ENCODE results near the gene GPX4. TPM values are rescaled to one million over a fixed set of nuclear protein-coding genes. Genes with fewer than 3 reads are reported as not detected.

Gene GPX4
- total and polyA plus RNA-seq, 2 of the 13 experiments (the other 11 are each of a cell fraction or from before 2014, with no cell fraction given): 535 to 613 TPM

- TF ChIP-seq PRDM15 (CRISPR knock-in tag; IDR thresholded peaks at IDR 0.05): peak; percentile 83; the same call in 1 of the 2 replicates
- TF ChIP-seq ZFP82 (CRISPR knock-in tag; IDR thresholded peaks at IDR 0.05; ENCODE audit: borderline replicate concordance): peak; percentile 84
- no peak for TF ChIP-seq KDM5B (CRISPR knock-in tag; IDR thresholded peaks at IDR 0.05; ENCODE audit: borderline replicate concordance)
- TF ChIP-seq ZNF563 (CRISPR knock-in tag; IDR thresholded peaks at IDR 0.05): no peak
These were observed 665 bp downstream of the GPX4 start (continued) for GRCh38 chr19:1104311-1105007.

- in situ Hi-C loops (cut with HindIII; ENCODE audit: extremely low pct_ligation_motif_present, low pct_unique_long_range_greater_than_20kb) (no loop called here), intact Hi-C loops (cut with micrococcal nuclease; ENCODE audit: unreplicated experiment) (loop anchor here (10.0 kb wide), 1 partner anchor 50 kb away; no protein-coding TSS in a partner anchor)
- FAIRE-seq: no peak
- Histone ChIP-seq H4K20me1 (ENCODE audit: insufficient read depth, low read length) (peaks cover 15% of the 10 kb centered on the region; the same call in 1 of the 2 replicates), H3K4me2 (ENCODE audit: low read depth, low read length) (peak overlapping the region; percentile 85), H2AFZ (ENCODE audit: low read length) (no peak overlapping the region), H3K79me2 (ENCODE audit: insufficient read depth, low read length) (peaks cover 11% of the 10 kb centered on the region), H3K27ac (ENCODE audit: extremely low read length, insufficient read depth, low read length) (peak overlapping the region; percentile 100), H3K9ac (ENCODE audit: insufficient read depth, low read depth, low read length) (peak overlapping the region; percentile 98), H3K4me1 (ENCODE audit: insufficient read depth, low read length) (peaks cover 60% of the 10 kb centered on the region), H3K27me3 (ENCODE audit: control insufficient read depth in 1 of 2, insufficient read depth in 2 of 2, low read length in 2 of 2) (no peaks in the 10 kb centered on the region), H3K4me3 (replicated peaks in 1 of 3; ENCODE audit: insufficient read depth in 1 of 3, low read depth in 2 of 3, low read length in 3 of 3) (peak overlapping the region; percentile 89 to 92 (median 89); a peak in 5 of 6 replicates), H3K9me3 (ENCODE audit: low read length) (no peaks in the 10 kb centered on the region), H3K36me3 (replicated peaks in 1 of 2; ENCODE audit: control insufficient read depth in 1 of 2, insufficient read depth in 2 of 2, low read length in 2 of 2) (peaks cover 6 to 20% of the 10 kb centered on the region in 2 experiments; a peak in 4 of 5 replicates)
- POLR2A ChIA-PET: interaction anchor here (0.6 to 3.4 kb wide), 5 partner anchors 8 to 348 kb away, joined by 3 to 28 read pairs (median 4); partner anchors contain the start of genes ARHGAP45 and SBNO2
- 74% methylated on average over 30 of the region's 69 CpGs for WGBS (ENCODE audit: low lambda C conversion rate)
- BruUV-seq (replicated peaks): TSS peak; percentile 78
- no peak for DNase-seq (ENCODE audit: low spot score)
- ATAC-seq: no peak
- CTCF ChIA-PET (ENCODE audit: low intra/inter-chr PET ratio, low total read pairs): no interaction called here
- peak; percentile 18; the same call in 1 of the 2 replicates for TF ChIP-seq ERF (CRISPR knock-in tag; IDR thresholded peaks at IDR 0.05)
- TF ChIP-seq KMT2A (CRISPR knock-in tag; IDR thresholded peaks at IDR 0.05): peak; percentile 41; the same call in 1 of the 2 replicates
- TF ChIP-seq ZC3H13 (CRISPR knock-in tag; IDR thresholded peaks at IDR 0.05): peak; percentile 17; the same call in 1 of the 2 replicates
- TF ChIP-seq RXRA (CRISPR knock-in tag; IDR thresholded peaks at IDR 0.05): peak; percentile 35; the same call in 1 of the 2 replicates
- TF ChIP-seq HOXA3 (CRISPR knock-in tag; IDR thresholded peaks at IDR 0.05): peak; percentile 42; the same call in 1 of the 2 replicates
- TF ChIP-seq ZHX1 (CRISPR knock-in tag; IDR thresholded peaks at IDR 0.05; ENCODE audit: low read depth): 0 out of 2 replicates have a peak, but pooled peaks have one; percentile 22
- no peak for TF ChIP-seq NR2F6 (IDR thresholded peaks at IDR 0.05)
- TF ChIP-seq NR2F6 (CRISPR knock-in tag; IDR thresholded peaks at IDR 0.05): 0 out of 2 replicates have a peak, but pooled peaks have one; percentile 2
These were observed 1.4 kb downstream of the GPX4 start for GRCh38 chr19:1105008-1105872.
